ENCODE data around the gene MRPL19.
"Not testable (repeated sequence)": the region's sequence is repeated elsewhere in the genome, so short reads cannot be mapped to it uniquely, and the experiment has no call there.

Gene MRPL19

DNA sequence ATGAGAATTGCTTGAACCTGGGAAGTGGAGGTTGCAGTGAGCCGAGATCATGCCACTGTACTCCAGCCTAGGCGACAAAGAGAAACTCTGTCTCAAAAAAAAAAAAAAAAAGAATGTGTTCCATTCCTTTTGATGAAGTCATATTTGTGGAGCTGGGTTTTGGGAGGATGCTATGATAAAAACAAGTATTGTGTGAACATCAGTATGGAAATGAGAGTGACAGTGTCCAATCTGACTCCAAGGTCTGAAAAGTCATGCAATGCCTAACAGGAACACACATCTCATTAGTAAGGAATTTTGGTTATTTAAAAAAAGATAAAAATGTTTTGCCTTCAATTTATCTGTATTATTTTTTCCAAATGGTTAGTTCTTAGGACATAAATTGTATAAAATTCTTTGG, 52.3 kb downstream of the MRPL19 start:
- H3K27ac ChIP-seq (ENCODE audit: low read depth, low read length): no peak overlapping the region
- H3K36me3 ChIP-seq (ENCODE audit: control insufficient read depth, insufficient read depth, low read length): peaks cover 17% of the 10 kb centered on the region
- no peaks in the 10 kb centered on the region for H3K4me1 ChIP-seq (ENCODE audit: control insufficient read depth, insufficient read depth, low read length)
- no peak overlapping the region for H3K4me3 ChIP-seq (ENCODE audit: low read length)
- H3K9ac ChIP-seq (ENCODE audit: low read length): no peak overlapping the region
- no peaks in the 10 kb centered on the region for H3K27me3 ChIP-seq (ENCODE audit: control insufficient read depth, insufficient read depth, low read length)

DNA sequence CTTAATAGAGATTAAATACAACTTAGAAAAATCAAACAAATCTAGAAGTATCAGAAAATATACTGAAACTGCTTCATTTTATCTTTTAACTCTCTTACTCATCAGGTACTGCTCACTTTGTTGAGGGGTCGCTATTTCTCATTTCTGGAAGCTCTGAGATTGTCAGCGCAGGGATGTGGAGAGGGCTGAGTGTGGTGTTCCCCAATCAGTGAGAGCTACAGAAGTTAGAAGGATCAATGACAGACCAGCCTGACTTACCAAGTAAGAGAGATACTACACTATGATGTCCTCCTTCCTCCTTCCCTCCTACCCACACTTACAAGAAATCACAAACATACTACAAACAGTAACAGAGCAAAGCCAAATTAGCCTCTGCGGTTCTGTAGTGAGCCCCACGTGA, 56.0 kb downstream of the MRPL19 start:
- no peaks in the 10 kb centered on the region for H3K27me3 ChIP-seq (ENCODE audit: control insufficient read depth, insufficient read depth, low read length)
- peaks cover 19% of the 10 kb centered on the region for H3K36me3 ChIP-seq (ENCODE audit: control insufficient read depth, insufficient read depth, low read length)
- no peaks in the 10 kb centered on the region for H3K4me1 ChIP-seq (ENCODE audit: control insufficient read depth, insufficient read depth, low read length)
- no peak overlapping the region for H3K27ac ChIP-seq (ENCODE audit: low read depth, low read length)
- no peak overlapping the region for H3K4me3 ChIP-seq (ENCODE audit: low read length)
- H3K9ac ChIP-seq (ENCODE audit: low read length): no peak overlapping the region

GRCh38 chr2:75703589-75704287, 57.2 kb downstream of the MRPL19 start:
- Histone ChIP-seq H3K4me1 (ENCODE audit: control insufficient read depth, insufficient read depth, low read length) (no peaks in the 10 kb centered on the region), H3K27me3 (ENCODE audit: control insufficient read depth, insufficient read depth, low read length) (no peaks in the 10 kb centered on the region), H3K4me3 (ENCODE audit: low read length) (no peak overlapping the region), H3K9ac (ENCODE audit: low read length) (no peak overlapping the region), H3K36me3 (ENCODE audit: control insufficient read depth, insufficient read depth, low read length) (peaks cover 16% of the 10 kb centered on the region), H3K27ac (ENCODE audit: low read depth, low read length) (no peak overlapping the region)

GRCh38 chr2:75705921-75706320, 59.3 kb downstream of the MRPL19 start:
- no peak overlapping the region for H3K9ac ChIP-seq (ENCODE audit: low read length)
- no peaks in the 10 kb centered on the region for H3K27me3 ChIP-seq (ENCODE audit: control insufficient read depth, insufficient read depth, low read length)
- H3K36me3 ChIP-seq (ENCODE audit: control insufficient read depth, insufficient read depth, low read length): peaks cover 8% of the 10 kb centered on the region
- no peak overlapping the region for H3K4me3 ChIP-seq (ENCODE audit: low read length)
- peaks cover 4% of the 10 kb centered on the region for H3K4me1 ChIP-seq (ENCODE audit: control insufficient read depth, insufficient read depth, low read length)
- no peak overlapping the region for H3K27ac ChIP-seq (ENCODE audit: low read depth, low read length)

DNA sequence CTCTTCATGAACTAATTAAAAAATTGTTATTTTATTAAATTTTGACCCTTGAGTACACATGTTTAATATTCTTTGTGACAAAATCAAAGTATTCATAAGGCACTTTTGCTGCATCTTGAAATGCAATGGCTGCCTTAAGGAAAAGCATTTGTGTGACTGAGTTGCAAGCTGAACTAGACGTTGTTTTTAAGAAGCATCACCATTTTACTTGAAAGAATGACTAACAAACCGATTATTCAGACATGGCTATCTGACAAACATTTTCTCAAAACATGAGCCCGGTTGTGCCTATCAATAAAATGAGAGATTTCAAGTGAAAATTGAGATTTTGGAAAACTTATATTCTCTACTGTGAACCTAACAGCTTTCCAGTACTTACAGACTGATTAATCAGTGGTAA, 61.3 kb downstream of the MRPL19 start:
- no peak overlapping the region for H3K4me3 ChIP-seq (ENCODE audit: low read length)
- no peaks in the 10 kb centered on the region for H3K27me3 ChIP-seq (ENCODE audit: control insufficient read depth, insufficient read depth, low read length)
- peaks cover 5% of the 10 kb centered on the region for H3K36me3 ChIP-seq (ENCODE audit: control insufficient read depth, insufficient read depth, low read length)
- H3K4me1 ChIP-seq (ENCODE audit: control insufficient read depth, insufficient read depth, low read length): peaks cover 8% of the 10 kb centered on the region
- no peak overlapping the region for H3K27ac ChIP-seq (ENCODE audit: low read depth, low read length)
- no peak overlapping the region for H3K9ac ChIP-seq (ENCODE audit: low read length)

GRCh38 chr2:75709297-75709696, 62.7 kb downstream of the MRPL19 start:
- no peaks in the 10 kb centered on the region for H3K27me3 ChIP-seq (ENCODE audit: control insufficient read depth, insufficient read depth, low read length)
- no peak overlapping the region for H3K27ac ChIP-seq (ENCODE audit: low read depth, low read length)
- H3K4me1 ChIP-seq (ENCODE audit: control insufficient read depth, insufficient read depth, low read length): peaks cover 8% of the 10 kb centered on the region
- H3K9ac ChIP-seq (ENCODE audit: low read length): no peak overlapping the region
- peaks cover 3% of the 10 kb centered on the region for H3K36me3 ChIP-seq (ENCODE audit: control insufficient read depth, insufficient read depth, low read length)
- peak overlapping the region; percentile 36 for H3K4me3 ChIP-seq (ENCODE audit: low read length)

DNA sequence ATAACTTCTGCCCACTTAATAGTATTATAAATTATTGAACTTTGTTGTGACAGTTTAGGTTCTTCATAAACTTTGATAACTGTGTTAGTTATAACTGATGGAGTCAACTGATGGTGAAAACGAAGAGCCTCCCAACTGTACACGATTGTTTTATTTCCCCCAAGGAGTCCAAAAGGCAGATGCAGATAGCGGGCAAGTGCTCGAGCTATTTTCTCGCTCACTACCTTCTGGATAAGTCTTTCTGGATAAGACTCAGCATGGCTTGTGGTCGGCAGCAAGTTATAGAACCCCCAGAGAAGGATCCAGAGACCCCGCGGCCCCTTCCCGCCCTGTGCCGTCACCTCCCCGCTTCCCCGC, 63.6 kb downstream of the MRPL19 start:
- H3K36me3 ChIP-seq (ENCODE audit: control insufficient read depth, insufficient read depth, low read length): peaks cover 3% of the 10 kb centered on the region
- peak overlapping the region; percentile 71 for H3K4me3 ChIP-seq (ENCODE audit: low read length)
- no peaks in the 10 kb centered on the region for H3K27me3 ChIP-seq (ENCODE audit: control insufficient read depth, insufficient read depth, low read length)
- peaks cover 8% of the 10 kb centered on the region for H3K4me1 ChIP-seq (ENCODE audit: control insufficient read depth, insufficient read depth, low read length)
- peak overlapping the region; percentile 85 for H3K27ac ChIP-seq (ENCODE audit: low read depth, low read length)
- H3K9ac ChIP-seq (ENCODE audit: low read length): peak overlapping the region; percentile 73

- Histone ChIP-seq H3K36me3 (ENCODE audit: control insufficient read depth, insufficient read depth, low read length) (peaks cover 3% of the 10 kb centered on the region), H3K27ac (ENCODE audit: low read depth, low read length) (peak within 1 kb of the TSS; percentile 85), H3K27me3 (ENCODE audit: control insufficient read depth, insufficient read depth, low read length) (no peaks in the 10 kb centered on the region), H3K4me1 (ENCODE audit: control insufficient read depth, insufficient read depth, low read length) (peaks cover 8% of the 10 kb centered on the region), H3K4me3 (ENCODE audit: low read length) (peak within 1 kb of the TSS; percentile 71), H3K9ac (ENCODE audit: low read length) (peak within 1 kb of the TSS; percentile 73)
These were observed 64.1 kb downstream of the MRPL19 start, which contains the start of gene GCFC2 for GRCh38 chr2:75710577-75711253. Gene GCFC2 (minus strand): TSS chr2:75710915. CDS start chr2:75710855, 60 bp downstream.

DNA sequence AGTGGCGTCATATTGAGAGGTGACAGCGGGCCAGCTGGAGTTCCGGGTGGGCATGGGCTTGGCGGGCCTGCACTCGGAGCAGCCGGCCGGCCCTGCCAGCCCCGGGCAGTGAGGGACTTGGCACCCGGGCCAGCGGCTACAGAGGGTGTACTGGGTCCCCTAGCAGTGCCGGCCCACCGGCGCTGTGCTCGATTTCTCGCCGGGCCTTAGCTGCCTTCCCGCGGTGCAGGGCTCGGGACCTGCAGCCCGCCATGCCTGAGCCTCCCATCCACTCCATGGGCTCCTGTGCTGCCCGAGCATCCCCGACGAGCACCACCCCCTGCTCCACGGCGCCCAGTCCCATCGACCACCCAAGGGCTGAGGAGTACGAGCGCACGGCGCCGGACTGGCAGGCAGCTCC, 65.0 kb downstream of the MRPL19 start:
- not testable (repeated sequence) for H3K4me3 ChIP-seq (ENCODE audit: low read length); H3K9ac ChIP-seq (ENCODE audit: low read length); H3K4me1 ChIP-seq (ENCODE audit: control insufficient read depth, insufficient read depth, low read length); H3K27ac ChIP-seq (ENCODE audit: low read depth, low read length); H3K27me3 ChIP-seq (ENCODE audit: control insufficient read depth, insufficient read depth, low read length); H3K36me3 ChIP-seq (ENCODE audit: control insufficient read depth, insufficient read depth, low read length)

DNA sequence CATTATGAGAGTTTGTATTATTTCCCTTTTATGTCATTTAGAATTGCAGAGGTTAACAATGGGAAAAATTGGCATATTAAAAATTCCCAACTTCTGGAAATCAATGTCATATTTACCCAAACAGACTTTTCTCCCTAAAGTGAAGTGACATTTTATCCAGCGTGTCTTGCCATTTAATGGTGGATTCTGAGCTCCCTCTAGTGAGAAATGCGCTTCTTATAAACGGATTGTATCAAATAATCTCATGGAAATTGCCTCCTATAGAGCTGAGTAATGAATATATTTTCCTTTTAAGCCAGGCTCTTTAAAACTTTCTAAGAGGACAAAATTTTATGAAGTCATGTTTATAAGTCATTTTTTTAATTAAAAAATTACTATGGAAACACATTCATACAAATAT, 69.8 kb downstream of the MRPL19 start:
- Histone ChIP-seq H3K9ac (ENCODE audit: low read length) (no peak overlapping the region), H3K27ac (ENCODE audit: low read depth, low read length) (no peak overlapping the region), H3K4me1 (ENCODE audit: control insufficient read depth, insufficient read depth, low read length) (no peaks in the 10 kb centered on the region), H3K4me3 (ENCODE audit: low read length) (no peak overlapping the region), H3K27me3 (ENCODE audit: control insufficient read depth, insufficient read depth, low read length) (no peaks in the 10 kb centered on the region), H3K36me3 (ENCODE audit: control insufficient read depth, insufficient read depth, low read length) (no peaks in the 10 kb centered on the region)

DNA sequence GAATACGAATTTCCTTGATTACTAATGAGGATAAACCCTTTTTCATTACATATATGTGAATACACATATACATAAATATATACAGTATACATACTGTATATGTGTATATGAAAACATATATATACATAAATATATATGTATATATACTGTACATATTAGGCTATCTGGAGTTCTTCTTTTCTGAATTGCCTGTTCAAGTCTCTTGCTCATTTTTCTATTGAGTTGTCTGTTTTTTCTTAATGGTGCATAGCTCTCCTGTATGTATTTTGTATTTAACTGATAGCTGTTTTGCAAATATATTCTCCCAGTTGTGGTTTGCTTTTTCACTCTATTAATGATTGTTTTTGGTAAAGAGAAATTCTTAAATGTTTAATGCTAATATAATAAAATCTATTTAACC, 73.0 kb downstream of the MRPL19 start:
- no peaks in the 10 kb centered on the region for H3K4me1 ChIP-seq (ENCODE audit: control insufficient read depth, insufficient read depth, low read length)

GRCh38 chr2:75720525-75720924, 73.9 kb downstream of the MRPL19 start:
- Histone ChIP-seq H3K4me3 (ENCODE audit: low read length) (no peak overlapping the region), H3K27me3 (ENCODE audit: control insufficient read depth, insufficient read depth, low read length) (no peaks in the 10 kb centered on the region), H3K27ac (ENCODE audit: low read depth, low read length) (no peak overlapping the region), H3K36me3 (ENCODE audit: control insufficient read depth, insufficient read depth, low read length) (no peaks in the 10 kb centered on the region), H3K4me1 (ENCODE audit: control insufficient read depth, insufficient read depth, low read length) (no peaks in the 10 kb centered on the region), H3K9ac (ENCODE audit: low read length) (no peak overlapping the region)

More for the DNA sequence above, 73.0 kb downstream of the MRPL19 start:
- no peaks in the 10 kb centered on the region for H3K36me3 ChIP-seq (ENCODE audit: control insufficient read depth, insufficient read depth, low read length)
- no peak overlapping the region for H3K9ac ChIP-seq (ENCODE audit: low read length)
- H3K27ac ChIP-seq (ENCODE audit: low read depth, low read length): no peak overlapping the region
- H3K27me3 ChIP-seq (ENCODE audit: control insufficient read depth, insufficient read depth, low read length): no peaks in the 10 kb centered on the region
- H3K4me3 ChIP-seq (ENCODE audit: low read length): no peak overlapping the region

DNA sequence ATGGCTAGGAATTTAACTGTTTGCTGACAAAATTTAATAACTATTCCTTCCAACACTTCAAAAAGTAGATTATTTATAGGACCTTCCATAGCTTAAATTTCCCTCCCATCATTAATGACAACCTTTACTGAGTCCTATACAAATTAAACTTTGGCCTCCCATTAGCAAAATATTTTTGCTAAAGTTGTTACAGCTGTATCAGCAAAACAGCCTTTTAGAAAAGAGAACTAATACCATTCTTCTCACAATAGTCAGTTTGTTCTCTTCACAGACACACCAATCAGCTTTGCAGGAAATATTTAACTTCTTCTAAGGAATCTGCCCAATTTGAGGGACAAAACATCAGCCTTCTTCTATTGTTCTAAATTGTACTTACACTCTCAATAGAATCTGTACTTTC, 76.1 kb downstream of the MRPL19 start:
- no peak overlapping the region for H3K9ac ChIP-seq (ENCODE audit: low read length)
- H3K4me3 ChIP-seq (ENCODE audit: low read length): no peak overlapping the region
- no peaks in the 10 kb centered on the region for H3K27me3 ChIP-seq (ENCODE audit: control insufficient read depth, insufficient read depth, low read length)
- no peaks in the 10 kb centered on the region for H3K36me3 ChIP-seq (ENCODE audit: control insufficient read depth, insufficient read depth, low read length)
- H3K4me1 ChIP-seq (ENCODE audit: control insufficient read depth, insufficient read depth, low read length): no peaks in the 10 kb centered on the region
- no peak overlapping the region for H3K27ac ChIP-seq (ENCODE audit: low read depth, low read length)

Data from rectal smooth muscle tissue (tissue), 1 donor.